Endothelial cell (in vitro differentiated cells): ENCODE measurements around the gene PDCD6IP. TPM values are rescaled to one million over a fixed set of nuclear protein-coding genes. Genes with fewer than 3 reads are reported as not detected.
A peak's percentile ranks its signal among the peaks of the same experiment; 100 is the strongest.
"Not testable (repeated sequence)": the region's sequence is repeated elsewhere in the genome, so short reads cannot be mapped to it uniquely, and the experiment has no call there.

Source experiments
- DNase-seq: peaks from one replicate; pipeline ENCODE4 v3.0.0; 2021; ENCODE audit warnings: low spot score
- H3K27ac Mint-ChIP-seq: one replicate; pipeline ENCODE4 v1.8.0; 2021; ENCODE audit warnings: mixed read lengths, inconsistent platforms; ENCODE audit not compliant: unreplicated experiment
- H3K27me3 Mint-ChIP-seq: one replicate; pipeline ENCODE4 v1.8.0; 2021; ENCODE audit warnings: mild to moderate bottlenecking, moderate library complexity, mixed read lengths, inconsistent platforms; ENCODE audit not compliant: unreplicated experiment
- H3K36me3 Mint-ChIP-seq: one replicate; pipeline ENCODE4 v1.8.0; 2021; ENCODE audit warnings: mild to moderate bottlenecking, low read depth, mixed read lengths, inconsistent platforms; ENCODE audit not compliant: unreplicated experiment
- H3K4me1 Mint-ChIP-seq: one replicate; pipeline ENCODE4 v1.8.0; 2021; ENCODE audit warnings: mild to moderate bottlenecking, mixed read lengths, inconsistent platforms; ENCODE audit not compliant: unreplicated experiment
- H3K4me3 Mint-ChIP-seq: one replicate; pipeline ENCODE4 v1.8.0; 2021; ENCODE audit warnings: mild to moderate bottlenecking, mixed read lengths, inconsistent platforms; ENCODE audit not compliant: unreplicated experiment
- H3K9me3 Mint-ChIP-seq: one replicate; pipeline ENCODE4 v1.8.0; 2021; ENCODE audit warnings: mixed read lengths, inconsistent platforms; ENCODE audit not compliant: unreplicated experiment
- long read RNA-seq: library from polyadenylated mRNA; unstranded; transcript quantifications from one replicate; pipeline ENCODE4 v2.0.0, GENCODE V29; 2020; ENCODE audit not compliant: unreplicated experiment
- total RNA-seq: library from RNA; stranded (reverse); fragmentation: NEBNext Ultra II Directional; extraction: Animal tissue kit (Norgen Biotek cat#: 25700); gene quantifications from one replicate; pipeline ENCODE4 v1.2.1, GENCODE V29; 2021; ENCODE audit not compliant: unreplicated experiment
- TF ChIP-seq, protein P1 (sequence below): fragments of 200-600 bp; sonication (generic); IDR thresholded peaks from one replicate; pipeline ENCODE4 v1.5.0; 2021; ENCODE audit warnings: antibody characterized with exemption; ENCODE audit not compliant: unreplicated experiment

The PDCD6IP gene, protein sequence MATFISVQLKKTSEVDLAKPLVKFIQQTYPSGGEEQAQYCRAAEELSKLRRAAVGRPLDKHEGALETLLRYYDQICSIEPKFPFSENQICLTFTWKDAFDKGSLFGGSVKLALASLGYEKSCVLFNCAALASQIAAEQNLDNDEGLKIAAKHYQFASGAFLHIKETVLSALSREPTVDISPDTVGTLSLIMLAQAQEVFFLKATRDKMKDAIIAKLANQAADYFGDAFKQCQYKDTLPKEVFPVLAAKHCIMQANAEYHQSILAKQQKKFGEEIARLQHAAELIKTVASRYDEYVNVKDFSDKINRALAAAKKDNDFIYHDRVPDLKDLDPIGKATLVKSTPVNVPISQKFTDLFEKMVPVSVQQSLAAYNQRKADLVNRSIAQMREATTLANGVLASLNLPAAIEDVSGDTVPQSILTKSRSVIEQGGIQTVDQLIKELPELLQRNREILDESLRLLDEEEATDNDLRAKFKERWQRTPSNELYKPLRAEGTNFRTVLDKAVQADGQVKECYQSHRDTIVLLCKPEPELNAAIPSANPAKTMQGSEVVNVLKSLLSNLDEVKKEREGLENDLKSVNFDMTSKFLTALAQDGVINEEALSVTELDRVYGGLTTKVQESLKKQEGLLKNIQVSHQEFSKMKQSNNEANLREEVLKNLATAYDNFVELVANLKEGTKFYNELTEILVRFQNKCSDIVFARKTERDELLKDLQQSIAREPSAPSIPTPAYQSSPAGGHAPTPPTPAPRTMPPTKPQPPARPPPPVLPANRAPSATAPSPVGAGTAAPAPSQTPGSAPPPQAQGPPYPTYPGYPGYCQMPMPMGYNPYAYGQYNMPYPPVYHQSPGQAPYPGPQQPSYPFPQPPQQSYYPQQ
- 218 TPM for total RNA-seq
- long read RNA-seq, full-length matches to known transcripts: 31 of 48 reads
- long read RNA-seq, partial matches to known transcripts: 0 of 48 reads
- long read RNA-seq, other reads (novel, unspliced or antisense): 17 of 48 reads

DNA sequence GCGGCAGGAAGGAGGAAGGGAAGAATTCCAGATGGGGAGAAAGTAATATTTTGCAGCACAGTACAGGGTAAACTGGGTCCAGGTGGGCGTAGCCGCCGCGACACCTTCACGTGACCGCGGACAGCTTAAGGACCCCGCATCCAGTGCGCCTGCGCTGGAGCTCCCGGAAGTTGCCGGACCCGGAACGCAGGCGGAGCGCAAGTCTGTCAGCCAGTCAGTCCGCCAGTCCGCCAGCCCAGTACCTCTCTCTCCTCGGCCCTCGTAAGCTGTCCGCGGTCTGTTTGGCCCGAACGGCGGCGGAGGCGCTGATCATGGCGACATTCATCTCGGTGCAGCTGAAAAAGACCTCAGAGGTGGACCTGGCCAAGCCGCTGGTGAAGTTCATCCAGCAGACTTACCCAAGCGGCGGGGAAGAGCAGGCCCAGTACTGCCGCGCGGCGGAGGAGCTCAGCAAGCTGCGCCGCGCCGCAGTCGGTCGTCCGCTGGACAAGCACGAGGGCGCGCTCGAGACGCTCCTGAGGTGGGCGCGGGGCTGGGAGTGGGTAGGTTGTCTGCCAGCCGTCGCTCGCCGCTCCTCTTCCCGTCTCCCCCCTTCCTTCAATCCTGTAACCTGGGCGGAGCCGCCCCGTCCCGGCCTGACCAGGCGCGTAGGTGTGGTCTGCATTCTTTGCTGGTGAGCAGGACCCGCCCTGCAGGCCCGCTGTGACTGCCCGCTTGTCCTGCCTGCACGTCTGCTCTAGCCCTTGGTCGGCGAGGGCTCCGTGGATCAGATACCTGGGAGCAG is at the start of gene PDCD6IP:
Gene PDCD6IP (plus strand): TSS at position 213 of the 784 bp plus-strand sequence. CDS start 99 bp downstream, at position 312.
- Mint-ChIP-seq H3K27me3 (peaks cover 11% of the 10 kb centered on the region), H3K27ac (peak within 1 kb of the TSS; percentile 92), H3K9me3 (no peaks in the 10 kb centered on the region), H3K36me3 (peaks cover 26% of the 10 kb centered on the region), H3K4me3 (peak within 1 kb of the TSS; percentile 98), H3K4me1 (peaks cover 31% of the 10 kb centered on the region)
- TF ChIP-seq, protein P1, sequence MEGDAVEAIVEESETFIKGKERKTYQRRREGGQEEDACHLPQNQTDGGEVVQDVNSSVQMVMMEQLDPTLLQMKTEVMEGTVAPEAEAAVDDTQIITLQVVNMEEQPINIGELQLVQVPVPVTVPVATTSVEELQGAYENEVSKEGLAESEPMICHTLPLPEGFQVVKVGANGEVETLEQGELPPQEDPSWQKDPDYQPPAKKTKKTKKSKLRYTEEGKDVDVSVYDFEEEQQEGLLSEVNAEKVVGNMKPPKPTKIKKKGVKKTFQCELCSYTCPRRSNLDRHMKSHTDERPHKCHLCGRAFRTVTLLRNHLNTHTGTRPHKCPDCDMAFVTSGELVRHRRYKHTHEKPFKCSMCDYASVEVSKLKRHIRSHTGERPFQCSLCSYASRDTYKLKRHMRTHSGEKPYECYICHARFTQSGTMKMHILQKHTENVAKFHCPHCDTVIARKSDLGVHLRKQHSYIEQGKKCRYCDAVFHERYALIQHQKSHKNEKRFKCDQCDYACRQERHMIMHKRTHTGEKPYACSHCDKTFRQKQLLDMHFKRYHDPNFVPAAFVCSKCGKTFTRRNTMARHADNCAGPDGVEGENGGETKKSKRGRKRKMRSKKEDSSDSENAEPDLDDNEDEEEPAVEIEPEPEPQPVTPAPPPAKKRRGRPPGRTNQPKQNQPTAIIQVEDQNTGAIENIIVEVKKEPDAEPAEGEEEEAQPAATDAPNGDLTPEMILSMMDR: no peak
- DNase-seq: peak; percentile 88

DNA sequence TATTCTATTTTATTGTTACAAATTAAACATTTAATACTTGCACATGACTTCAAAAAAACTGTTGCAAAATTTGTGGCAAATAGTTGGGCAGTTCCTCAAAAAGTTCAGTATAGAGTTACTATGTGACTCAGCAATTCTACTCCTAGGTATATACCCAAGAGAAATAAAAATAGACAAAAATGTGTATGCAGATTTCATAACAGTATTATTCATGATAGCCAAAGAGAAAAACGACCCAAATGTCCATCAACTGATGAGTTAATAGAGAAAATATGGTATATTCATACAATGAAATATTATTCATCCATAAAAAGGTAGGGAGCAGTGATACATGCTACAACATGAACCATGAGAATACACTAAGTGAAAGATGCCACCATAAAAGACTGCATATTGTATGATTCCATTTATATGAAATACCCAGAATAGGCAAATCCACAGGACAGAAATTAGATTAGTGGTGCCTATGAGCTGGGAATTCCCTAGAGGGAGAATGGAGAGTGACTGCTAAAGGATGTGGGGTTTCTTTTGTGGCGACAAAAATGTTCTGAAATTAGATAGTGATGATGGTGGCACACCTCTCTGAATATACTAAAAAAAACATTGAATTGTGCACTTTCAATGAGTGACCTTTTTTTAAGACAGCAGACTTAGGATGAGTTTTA is 48.8 kb upstream of the PDCD6IP start:
- Mint-ChIP-seq H3K4me1 (no peaks in the 10 kb centered on the region), H3K4me3 (no peak overlapping the region), H3K27me3 (peaks cover 1% of the 10 kb centered on the region), H3K36me3 (no peaks in the 10 kb centered on the region), H3K9me3 (no peaks in the 10 kb centered on the region), H3K27ac (no peak overlapping the region)
- no peak for DNase-seq
- TF ChIP-seq, protein P1: no peak

DNA sequence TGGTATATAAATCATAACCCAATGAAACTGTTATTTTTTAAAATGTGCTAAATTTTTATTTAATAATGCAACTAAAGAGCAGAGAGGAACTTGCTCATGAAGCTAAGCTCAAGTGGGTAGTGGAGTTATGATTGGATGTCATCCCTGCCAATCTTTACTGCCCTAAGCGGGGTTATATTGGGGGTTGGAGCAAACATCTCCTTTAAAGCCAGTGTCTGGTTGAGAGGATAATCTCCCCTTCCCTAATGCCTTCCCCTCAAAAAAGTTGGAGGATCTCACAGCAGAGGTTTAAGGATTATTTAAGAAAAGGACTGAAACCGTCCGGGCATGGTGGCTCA is 48.2 kb upstream of the PDCD6IP start:
- Mint-ChIP-seq H3K27me3 (peaks cover 1% of the 10 kb centered on the region), H3K4me3 (no peak overlapping the region), H3K9me3 (no peaks in the 10 kb centered on the region), H3K4me1 (no peaks in the 10 kb centered on the region), H3K27ac (no peak overlapping the region), H3K36me3 (no peaks in the 10 kb centered on the region)
- DNase-seq: no peak
- TF ChIP-seq, protein P1: no peak

DNA sequence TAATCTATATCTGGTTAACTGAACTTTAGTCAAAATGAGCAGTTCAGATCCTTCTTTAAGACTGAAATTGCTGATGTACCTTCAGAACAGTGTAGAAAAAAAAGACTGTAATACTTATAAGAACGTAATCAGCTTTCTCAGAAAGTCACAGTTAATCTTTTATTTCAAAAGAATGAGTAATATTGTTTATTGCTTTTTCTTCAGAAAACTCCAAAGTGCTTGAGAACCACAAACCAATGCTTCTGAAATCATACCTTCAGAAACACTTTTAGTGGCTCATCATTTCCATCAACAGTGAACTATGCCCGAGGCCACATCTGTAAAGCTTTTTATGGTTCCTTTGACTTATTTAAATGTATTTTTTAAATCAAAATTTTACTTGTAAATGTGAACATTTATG is 47.1 kb upstream of the PDCD6IP start:
- Mint-ChIP-seq H3K27ac (no peak overlapping the region), H3K9me3 (no peaks in the 10 kb centered on the region), H3K27me3 (peaks cover 1% of the 10 kb centered on the region), H3K36me3 (no peaks in the 10 kb centered on the region), H3K4me3 (no peak overlapping the region), H3K4me1 (no peaks in the 10 kb centered on the region)
- TF ChIP-seq, protein P1: no peak
- no peak for DNase-seq

DNA sequence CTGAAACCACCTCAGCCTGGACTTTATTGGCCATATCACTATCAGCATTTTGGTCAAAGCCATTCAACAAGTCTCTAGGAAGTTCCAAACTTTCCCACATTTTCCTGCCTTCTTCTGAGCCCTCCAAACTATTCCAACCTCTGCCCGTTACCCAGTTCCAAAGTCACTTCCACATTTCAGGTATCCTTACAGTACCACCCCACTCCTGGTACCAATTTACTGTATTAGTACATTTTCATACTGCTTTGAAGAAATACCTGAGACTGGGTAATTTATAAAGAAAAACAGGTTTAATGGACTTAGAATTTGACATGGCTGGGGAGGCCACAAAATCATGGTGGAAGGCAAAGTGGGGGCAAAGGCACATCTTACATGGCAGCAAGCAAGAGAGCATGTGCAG is 44.0 kb upstream of the PDCD6IP start:
- not testable (repeated sequence) for DNase-seq, H3K9me3 Mint-ChIP-seq, H3K27ac Mint-ChIP-seq, H3K36me3 Mint-ChIP-seq, H3K4me1 Mint-ChIP-seq, H3K4me3 Mint-ChIP-seq, H3K27me3 Mint-ChIP-seq
